ENCODE data around the gene GRPEL2. TPM values are rescaled to one million over a fixed set of nuclear protein-coding genes. Genes with fewer than 3 reads are reported as not detected.

The GRPEL2 gene
- total and polyA plus RNA-seq, 9 donors = 5.9 to 17.5 (median 12.2) TPM

DNA sequence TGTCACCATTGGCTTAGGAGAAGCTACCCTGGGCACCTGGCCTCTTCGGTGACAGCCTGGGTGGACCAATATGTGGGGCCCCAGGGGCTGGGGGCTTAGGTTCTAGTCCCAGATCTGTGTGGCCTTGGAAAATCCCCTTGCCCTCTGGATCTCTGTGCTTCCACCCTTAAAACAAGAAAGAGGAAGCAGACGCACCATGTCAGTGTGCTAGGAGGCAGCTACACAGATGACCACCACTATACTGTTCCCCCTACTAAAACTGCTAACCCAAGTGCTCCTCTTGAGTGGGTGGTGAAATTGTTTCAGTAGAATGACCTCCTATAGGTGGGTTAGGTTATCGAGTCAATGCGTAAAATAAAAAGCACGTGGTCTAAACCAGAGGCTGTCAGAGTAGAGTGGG lies 42.7 kb upstream of the GRPEL2 start:
- DNase-seq = no peak
- Histone ChIP-seq H3K36me3 (no peaks in the 10 kb centered on the region), H3K4me1 (ENCODE audit: insufficient read depth) (no peaks in the 10 kb centered on the region), H3K27ac (no peak overlapping the region), H3K9me3 (no peaks in the 10 kb centered on the region), H3K4me3 (no peak overlapping the region), H3K27me3 (no peaks in the 10 kb centered on the region)
- TF ChIP-seq CTCF (IDR thresholded peaks at IDR 0.05) = no peak
- WGBS, 3 donors = 82 to 87% (median 85%) methylated on average over 5 of the region's 5 CpGs
- intact Hi-C loops (cut with DNase I) = no loop called here

- no peaks in the 10 kb centered on the region for H3K36me3 ChIP-seq
- no peak for DNase-seq
- intact Hi-C loops (cut with DNase I) = no loop called here
- H3K4me3 ChIP-seq = no peak overlapping the region
- H3K27me3 ChIP-seq = no peaks in the 10 kb centered on the region
- no peak overlapping the region for H3K27ac ChIP-seq
- 76 to 82% (median 77%) methylated on average over 4 of the region's 4 CpGs for WGBS, 3 donors
- H3K9me3 ChIP-seq = no peaks in the 10 kb centered on the region
- no peaks in the 10 kb centered on the region for H3K4me1 ChIP-seq (ENCODE audit: insufficient read depth)
- no peak for TF ChIP-seq EP300 (IDR thresholded peaks at IDR 0.05)
- TF ChIP-seq POLR2A (IDR thresholded peaks at IDR 0.05) = no peak
- TF ChIP-seq CTCF (IDR thresholded peaks at IDR 0.05) = no peak
These were observed 42.1 kb upstream of the GRPEL2 start for GRCh38 chr5:149303210-149303609.

- DNase-seq = no peak
- H3K9me3 ChIP-seq = no peaks in the 10 kb centered on the region
- no peaks in the 10 kb centered on the region for H3K4me1 ChIP-seq (ENCODE audit: insufficient read depth)
- WGBS, 3 donors = 63 to 78% (median 72%) methylated on average over 10 to 11 of the region's 11 CpGs
- intact Hi-C loops (cut with DNase I) = no loop called here
- TF ChIP-seq EP300 (IDR thresholded peaks at IDR 0.05) (no peak), CTCF (IDR thresholded peaks at IDR 0.05) (no peak), POLR2A (IDR thresholded peaks at IDR 0.05) (no peak)
- H3K36me3 ChIP-seq = no peaks in the 10 kb centered on the region
- H3K4me3 ChIP-seq = no peak overlapping the region
- no peaks in the 10 kb centered on the region for H3K27me3 ChIP-seq
- no peak overlapping the region for H3K27ac ChIP-seq
These were observed 40.9 kb upstream of the GRPEL2 start for GRCh38 chr5:149304195-149305078.

DNA sequence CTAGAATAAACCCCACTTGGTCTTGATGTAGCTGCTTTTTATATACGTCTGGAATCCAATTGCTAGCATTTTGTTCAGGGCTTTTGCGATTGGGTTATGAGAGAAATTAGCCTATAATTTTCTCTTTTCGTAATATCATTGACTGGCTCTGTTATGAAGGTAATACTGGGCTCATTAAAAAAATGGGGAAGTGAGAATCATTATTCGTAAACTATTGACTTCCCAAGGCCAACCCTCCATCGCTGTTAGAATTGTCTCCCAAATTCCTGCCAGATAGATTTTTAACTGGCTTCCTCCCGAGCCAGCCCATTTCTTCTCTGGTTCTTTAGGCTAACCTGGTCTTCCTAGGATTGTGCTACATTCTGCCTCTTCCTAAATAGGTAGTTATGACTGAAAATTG lies 35.9 kb upstream of the GRPEL2 start:
- no peak for DNase-seq
- H3K4me1 ChIP-seq (ENCODE audit: insufficient read depth) = no peaks in the 10 kb centered on the region
- H3K9me3 ChIP-seq = no peaks in the 10 kb centered on the region
- H3K27ac ChIP-seq = no peak overlapping the region
- no peak for TF ChIP-seq CTCF (IDR thresholded peaks at IDR 0.05)
- TF ChIP-seq EP300 (IDR thresholded peaks at IDR 0.05) = no peak
- no peak for TF ChIP-seq POLR2A (IDR thresholded peaks at IDR 0.05)
- no peak overlapping the region for H3K4me3 ChIP-seq
- 63 to 79% (median 77%) methylated on average over 6 of the region's 6 CpGs for WGBS, 3 donors
- H3K27me3 ChIP-seq = no peaks in the 10 kb centered on the region
- intact Hi-C loops (cut with DNase I) = no loop called here
- no peaks in the 10 kb centered on the region for H3K36me3 ChIP-seq

All from ovary (tissue), 9 donors.